CD14-positive monocyte (primary cell): Measurements from ENCODE around the gene DENND6A. TPM values are rescaled to one million over a fixed set of nuclear protein-coding genes. Genes with fewer than 3 reads are reported as not detected.

ENCODE experiments used
- DNase-seq, 3 donors: peaks; one replicate each; pipeline ENCODE4 v3.0.0-alpha.2; 2011 to 2022
- H2AFZ ChIP-seq: 2 replicates; pipeline ENCODE4 v1.6.0; 2012; ENCODE audit warnings: mild to moderate bottlenecking, low read depth, low read length, inconsistent platforms; ENCODE audit not compliant: insufficient read depth, poor library complexity, severe bottlenecking
- H3K27ac ChIP-seq, 2 donors: 1 replicate in 1 of 2; 2 replicates in 1 of 2; pipeline ENCODE4 v1.5.1; 2012 to 2013; ENCODE audit warnings: low read length in 2 of 2, control low read depth in 1 of 2, inconsistent platforms in 1 of 2, low read depth in 1 of 2, mild to moderate bottlenecking in 1 of 2
- H3K27me3 ChIP-seq, 2 donors: one replicate each; pipeline versions ENCODE4 v1.6.0 to v1.6.1; 2011 to 2013; ENCODE audit warnings: low read length in 2 of 2; ENCODE audit not compliant: control insufficient read depth in 2 of 2, insufficient read depth in 2 of 2
- H3K36me3 ChIP-seq, 2 donors: replicated peaks in 1 of 2; 1 replicate in 1 of 2; 2 replicates in 1 of 2; pipeline versions ENCODE4 v1.5.1 to v1.6.1; 2012 to 2013; ENCODE audit warnings: low read length in 2 of 2, control low read depth in 1 of 2, inconsistent platforms in 1 of 2, mild to moderate bottlenecking in 1 of 2; ENCODE audit not compliant: insufficient read depth in 2 of 2, control insufficient read depth in 1 of 2
- H3K4me1 ChIP-seq, 2 donors: 1 replicate in 1 of 2; 2 replicates in 1 of 2; pipeline versions ENCODE4 v1.5.1 to v1.6.1; 2012 to 2013; ENCODE audit warnings: low read length in 2 of 2, control low read depth in 1 of 2, inconsistent platforms in 1 of 2, mild to moderate bottlenecking in 1 of 2, moderate library complexity in 1 of 2; ENCODE audit not compliant: insufficient read depth in 2 of 2, control insufficient read depth in 1 of 2
- H3K4me2 ChIP-seq: replicated peaks from 2 replicates; pipeline ENCODE3; 2012; ENCODE audit warnings: low read length, moderate library complexity, mild to moderate bottlenecking; ENCODE audit not compliant: poor library complexity, severe bottlenecking; ENCODE audit errors: extremely low read depth
- H3K4me3 ChIP-seq, 3 experiments: fragments of 200-600 bp in 1 of 3; sonication (generic) in 1 of 3; replicated peaks in 1 of 3; 1 replicate in 2 of 3; 2 replicates in 1 of 3; pipeline ENCODE4 v1.5.1; 2011 to 2013; ENCODE audit warnings: low read length in 3 of 3, mild to moderate bottlenecking in 3 of 3, control low read depth in 2 of 3, low read depth in 2 of 3, inconsistent platforms in 1 of 3, moderate library complexity in 1 of 3
- H3K79me2 ChIP-seq: 2 replicates; pipeline ENCODE4 v1.6.0; 2012; ENCODE audit warnings: mild to moderate bottlenecking, control low read depth, inconsistent platforms, low read length, moderate library complexity; ENCODE audit not compliant: insufficient read depth
- H3K9ac ChIP-seq: 2 replicates; pipeline ENCODE4 v1.6.0; 2017; ENCODE audit warnings: low read length, mild to moderate bottlenecking; ENCODE audit not compliant: insufficient read depth, poor library complexity, severe bottlenecking
- H3K9me3 ChIP-seq, 2 donors: replicated peaks in 1 of 2; 1 replicate in 1 of 2; 2 replicates in 1 of 2; pipeline versions ENCODE4 v1.5.1 to v1.6.1; 2012 to 2013; ENCODE audit warnings: low read length in 2 of 2, control low read depth in 1 of 2; ENCODE audit not compliant: control insufficient read depth in 1 of 2, insufficient read depth in 1 of 2
- H4K20me1 ChIP-seq: 2 replicates; pipeline ENCODE4 v1.6.0; 2012; ENCODE audit warnings: mild to moderate bottlenecking, low read length, control low read depth, moderate library complexity; ENCODE audit not compliant: insufficient read depth
- H3K27ac Mint-ChIP-seq, 7 donors: one replicate each; pipeline ENCODE4 v1.8.0; 2020; ENCODE audit warnings: mild to moderate bottlenecking in 7 of 7, mixed read lengths in 7 of 7, moderate library complexity in 6 of 7, inconsistent platforms in 2 of 7
- H3K27me3 Mint-ChIP-seq, 3 donors: one replicate each; pipeline ENCODE4 v1.8.0; 2021 to 2022; ENCODE audit warnings: low read depth in 3 of 3, mild to moderate bottlenecking in 3 of 3, mixed read lengths in 3 of 3, moderate library complexity in 3 of 3, inconsistent platforms in 1 of 3
- H3K36me3 Mint-ChIP-seq, 2 donors: one replicate each; pipeline ENCODE4 v1.8.0; 2020; ENCODE audit warnings: mixed read lengths in 2 of 2, inconsistent platforms in 1 of 2, mild to moderate bottlenecking in 1 of 2
- H3K4me1 Mint-ChIP-seq: one replicate; pipeline ENCODE4 v1.8.0; 2020; ENCODE audit warnings: mild to moderate bottlenecking, mixed read lengths
- H3K4me3 Mint-ChIP-seq, 2 donors: one replicate each; pipeline ENCODE4 v1.8.0; 2020; ENCODE audit warnings: mild to moderate bottlenecking in 2 of 2, mixed read lengths in 2 of 2, moderate library complexity in 1 of 2
- H3K9me3 Mint-ChIP-seq, 7 donors: one replicate each; pipeline ENCODE4 v1.8.0; 2020 to 2022; ENCODE audit warnings: mixed read lengths in 7 of 7, mild to moderate bottlenecking in 6 of 7, moderate library complexity in 6 of 7, inconsistent platforms in 2 of 7
- WGBS: methylation state at CpG from one replicate; pipeline ENCODE4 v1.1.5; 2013; ENCODE audit warnings: missing lambda C conversion rate; ENCODE audit not compliant: insufficient coverage; 5-methylcytosine and 5-hydroxymethylcytosine counted together
- intact Hi-C, 2 donors: fragments of 100-400 bp; cut with micrococcal nuclease; formaldehyde crosslinking; loops; one replicate each; pipeline versions ENCODE4 v1.15.0 to v1.15.1; 2023
- polyA plus RNA-seq, 3 donors: library from polyadenylated mRNA; depleted of rRNA in 1 of 3; unstranded in 2 of 3; stranded (reverse) in 1 of 3; fragments of 300-500 nt in 2 of 3; fragments of >200 nt in 1 of 3; fragmentation: Illumina TruSeq in 2 of 3; gene quantifications; 1 replicate in 2 of 3; 2 replicates in 1 of 3; pipeline ENCODE4 v1.2.3, GENCODE V29; 2012 to 2021
- TF ChIP-seq, protein P1 (sequence below): fragments of 200-600 bp; IDR thresholded peaks from one replicate; pipeline ENCODE4 v1.8.0; 2022; ENCODE audit warnings: antibody characterized with exemption, mild to moderate bottlenecking

DENND6A gene
- polyA plus RNA-seq, 3 donors, result 10.8 to 20.8 (median 15.4) TPM

DNA sequence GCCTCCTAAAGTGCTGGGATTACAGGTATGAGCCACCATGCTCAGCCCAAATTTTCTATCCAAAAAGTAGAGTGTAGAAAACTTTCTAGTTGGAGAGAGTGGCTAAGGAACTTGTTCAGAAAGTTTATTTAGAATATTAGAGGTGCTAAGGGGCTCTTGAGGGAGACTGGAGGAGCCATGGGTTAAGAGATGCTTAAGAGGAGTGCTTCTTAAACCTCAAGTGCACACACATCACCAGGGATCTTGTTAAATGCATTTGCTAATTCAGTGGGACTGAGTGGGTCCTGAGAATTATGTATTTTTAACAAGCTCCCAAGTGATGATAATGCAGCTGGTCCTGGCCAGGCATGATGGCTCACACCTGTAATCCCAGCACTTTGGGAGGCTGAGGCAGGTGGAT is 33.5 kb upstream of the DENND6A start:
- H3K9ac ChIP-seq, result no peak overlapping the region
- no peaks in the 10 kb centered on the region for H3K36me3 ChIP-seq
- Mint-ChIP-seq H3K36me3 (no peaks in the 10 kb centered on the region), H3K4me3 (no peak overlapping the region), H3K4me1 (peaks cover 40% of the 10 kb centered on the region), H3K9me3 (peaks cover 0 to 1% (median 0%) of the 10 kb centered on the region in 7 donors), H3K27ac (no peak overlapping the region), H3K27me3 (peaks cover 0 to 10% (median 0%) of the 10 kb centered on the region in 3 donors)
- no peak for DNase-seq
- TF ChIP-seq, protein P1, sequence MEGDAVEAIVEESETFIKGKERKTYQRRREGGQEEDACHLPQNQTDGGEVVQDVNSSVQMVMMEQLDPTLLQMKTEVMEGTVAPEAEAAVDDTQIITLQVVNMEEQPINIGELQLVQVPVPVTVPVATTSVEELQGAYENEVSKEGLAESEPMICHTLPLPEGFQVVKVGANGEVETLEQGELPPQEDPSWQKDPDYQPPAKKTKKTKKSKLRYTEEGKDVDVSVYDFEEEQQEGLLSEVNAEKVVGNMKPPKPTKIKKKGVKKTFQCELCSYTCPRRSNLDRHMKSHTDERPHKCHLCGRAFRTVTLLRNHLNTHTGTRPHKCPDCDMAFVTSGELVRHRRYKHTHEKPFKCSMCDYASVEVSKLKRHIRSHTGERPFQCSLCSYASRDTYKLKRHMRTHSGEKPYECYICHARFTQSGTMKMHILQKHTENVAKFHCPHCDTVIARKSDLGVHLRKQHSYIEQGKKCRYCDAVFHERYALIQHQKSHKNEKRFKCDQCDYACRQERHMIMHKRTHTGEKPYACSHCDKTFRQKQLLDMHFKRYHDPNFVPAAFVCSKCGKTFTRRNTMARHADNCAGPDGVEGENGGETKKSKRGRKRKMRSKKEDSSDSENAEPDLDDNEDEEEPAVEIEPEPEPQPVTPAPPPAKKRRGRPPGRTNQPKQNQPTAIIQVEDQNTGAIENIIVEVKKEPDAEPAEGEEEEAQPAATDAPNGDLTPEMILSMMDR, result no peak
- H3K9me3 ChIP-seq, result no peaks in the 10 kb centered on the region
- intact Hi-C loops, result no loop called here
- H3K4me3 ChIP-seq, result no peak overlapping the region
- peaks cover 36 to 46% of the 10 kb centered on the region in 2 donors for H3K4me1 ChIP-seq
- no peak overlapping the region for H3K27ac ChIP-seq
- no peak overlapping the region for H3K4me2 ChIP-seq
- no peaks in the 10 kb centered on the region for H3K79me2 ChIP-seq
- H2AFZ ChIP-seq, result no peak overlapping the region
- H3K27me3 ChIP-seq, result no peaks in the 10 kb centered on the region
- H4K20me1 ChIP-seq, result no peaks in the 10 kb centered on the region

DNA sequence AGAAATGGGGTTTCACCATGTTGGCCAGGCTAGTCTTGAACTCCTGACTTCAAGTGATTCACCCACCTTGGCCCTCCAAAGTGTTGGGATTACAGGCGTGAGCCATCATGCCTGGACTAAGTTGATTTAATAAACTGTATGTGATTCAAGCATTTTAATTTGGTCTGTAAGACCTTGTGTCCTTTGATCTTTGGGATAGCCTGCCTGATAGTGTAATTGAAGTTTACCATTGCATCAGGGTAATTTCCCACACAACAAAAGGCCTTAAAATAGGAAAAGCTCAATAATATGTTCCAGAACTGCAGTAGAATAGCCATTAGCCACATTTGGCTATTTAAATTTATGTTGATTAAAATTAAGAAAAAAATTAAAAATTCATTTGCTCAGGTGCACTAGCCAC is 25.2 kb upstream of the DENND6A start:
- H3K79me2 ChIP-seq, result no peaks in the 10 kb centered on the region
- no peaks in the 10 kb centered on the region for H3K9me3 ChIP-seq
- H3K27ac ChIP-seq, result no peak overlapping the region
- no peaks in the 10 kb centered on the region for H4K20me1 ChIP-seq
- WGBS, result no CpG with 5 or more reads among the region's 1 CpG
- no peaks in the 10 kb centered on the region for H3K4me1 ChIP-seq
- H2AFZ ChIP-seq, result no peak overlapping the region
- Mint-ChIP-seq H3K27ac (no peak overlapping the region), H3K9me3 (no peaks in the 10 kb centered on the region), H3K36me3 (no peaks in the 10 kb centered on the region), H3K4me3 (no peak overlapping the region), H3K4me1 (no peaks in the 10 kb centered on the region), H3K27me3 (peaks cover 0 to under 1% (median 0%) of the 10 kb centered on the region in 3 donors)
- no peak overlapping the region for H3K9ac ChIP-seq
- no peaks in the 10 kb centered on the region for H3K36me3 ChIP-seq
- intact Hi-C loops, result no loop called here
- TF ChIP-seq, protein P1, result no peak
- H3K27me3 ChIP-seq, result no peaks in the 10 kb centered on the region
- H3K4me3 ChIP-seq, result no peak overlapping the region
- no peak overlapping the region for H3K4me2 ChIP-seq
- DNase-seq, result no peak
